Thoracic aorta (tissue), 2 donors: ENCODE data around the gene ERCC4. TPM values are rescaled to one million over a fixed set of nuclear protein-coding genes. Genes with fewer than 3 reads are reported as not detected.

Source experiments
- ATAC-seq: fragments of 150-250 bp; one replicate; pipeline ENCODE4 v1.8.0; 2017; ENCODE audit warnings: low read depth; ENCODE audit not compliant: insufficient number of reproducible peaks, low FRiP score
- DNase-seq: peaks from one replicate; pipeline ENCODE4 v3.0.0-alpha.2; 2020; ENCODE audit warnings: low spot score
- H3K27ac ChIP-seq, 2 donors: fragments of 200-600 bp; sonication (generic); 1 replicate in 1 of 2; 2 replicates in 1 of 2; pipeline ENCODE4 v1.5.1; 2016; ENCODE audit warnings: mild to moderate bottlenecking in 2 of 2, moderate library complexity in 2 of 2
- H3K27me3 ChIP-seq: fragments of 200-600 bp; sonication (generic); replicated peaks from 2 replicates; pipeline ENCODE4 v1.6.0; 2016; ENCODE audit warnings: mild to moderate bottlenecking; ENCODE audit not compliant: insufficient read depth
- H3K36me3 ChIP-seq: fragments of 200-600 bp; sonication (generic); one replicate; pipeline ENCODE4 v1.5.1; 2016
- H3K4me1 ChIP-seq, 2 donors: fragments of 200-600 bp; sonication (generic); 1 replicate in 1 of 2; 2 replicates in 1 of 2; pipeline versions ENCODE4 v1.5.1 to v1.6.0; 2016; ENCODE audit warnings: low read depth in 2 of 2, mild to moderate bottlenecking in 1 of 2; ENCODE audit not compliant: control insufficient read depth in 1 of 2
- H3K4me3 ChIP-seq: fragments of 200-600 bp; sonication (generic); 2 replicates; pipeline ENCODE4 v1.5.1; 2016; ENCODE audit warnings: mild to moderate bottlenecking
- H3K9me3 ChIP-seq: fragments of 200-600 bp; sonication (generic); 2 replicates; pipeline ENCODE4 v1.5.1; 2016
- CTCF ChIP-seq: fragments of 200-600 bp; sonication (generic); IDR thresholded peaks from one replicate; pipeline ENCODE4 v1.5.1; 2019; ENCODE audit warnings: antibody characterized with exemption
- total RNA-seq, 2 donors: library from RNA; depleted of rRNA; stranded (reverse); fragments of >200 nt; gene quantifications; one replicate each; pipeline versions ENCODE4 v1.1.0 to v1.2.3, GENCODE V29; 2016

ERCC4 gene
- total RNA-seq, 2 donors from 2014 or later, result 4.3 to 13.8 TPM

- no peak for TF ChIP-seq CTCF
- Histone ChIP-seq H3K36me3 (no peaks in the 10 kb centered on the region), H3K27ac (no peak overlapping the region), H3K27me3 (no peaks in the 10 kb centered on the region), H3K4me3 (no peak overlapping the region), H3K9me3 (no peaks in the 10 kb centered on the region), H3K4me1 (peaks cover 0 to 19% of the 10 kb centered on the region in 2 donors)
- ATAC-seq (no peak), DNase-seq (no peak)
Measured at GRCh38 chr16:13996778-13997288, 76.9 kb downstream of the ERCC4 start.

- H3K36me3 ChIP-seq, result no peaks in the 10 kb centered on the region
- H3K4me3 ChIP-seq, result no peak overlapping the region
- TF ChIP-seq CTCF, result no peak
- DNase-seq (no peak), ATAC-seq (no peak)
- no peaks in the 10 kb centered on the region for H3K27me3 ChIP-seq
- H3K4me1 ChIP-seq, result peaks cover 1 to 24% of the 10 kb centered on the region in 2 donors
- H3K27ac ChIP-seq, result no peak overlapping the region
- no peaks in the 10 kb centered on the region for H3K9me3 ChIP-seq
Measured at GRCh38 chr16:13997526-13997925, 77.6 kb downstream of the ERCC4 start.

- Histone ChIP-seq H3K9me3 (no peaks in the 10 kb centered on the region), H3K27ac (no peak overlapping the region), H3K27me3 (no peaks in the 10 kb centered on the region), H3K36me3 (no peaks in the 10 kb centered on the region), H3K4me1 (peaks cover 3 to 28% of the 10 kb centered on the region in 2 donors), H3K4me3 (no peak overlapping the region)
- DNase-seq, result no peak
- ATAC-seq, result no peak
- no peak for TF ChIP-seq CTCF
Measured at GRCh38 chr16:13997933-13998332, 78.0 kb downstream of the ERCC4 start.

GRCh38 chr16:13999071-13999894 is 79.3 kb downstream of the ERCC4 start:
- Histone ChIP-seq H3K36me3 (no peaks in the 10 kb centered on the region), H3K27ac (no peak overlapping the region), H3K4me3 (no peak overlapping the region), H3K9me3 (no peaks in the 10 kb centered on the region), H3K4me1 (peaks cover 12 to 37% of the 10 kb centered on the region in 2 donors), H3K27me3 (no peaks in the 10 kb centered on the region)
- no peak for DNase-seq
- no peak for TF ChIP-seq CTCF
- no peak for ATAC-seq

- TF ChIP-seq CTCF, result no peak
- no peaks in the 10 kb centered on the region for H3K36me3 ChIP-seq
- no peak overlapping the region for H3K4me3 ChIP-seq
- H3K27ac ChIP-seq, result no peak overlapping the region
- H3K4me1 ChIP-seq, result peaks cover 17 to 39% of the 10 kb centered on the region in 2 donors
- DNase-seq (no peak), ATAC-seq (no peak)
- no peaks in the 10 kb centered on the region for H3K27me3 ChIP-seq
- no peaks in the 10 kb centered on the region for H3K9me3 ChIP-seq
Measured at GRCh38 chr16:13999895-14000425, 80.0 kb downstream of the ERCC4 start.
